Measurements from ENCODE around the gene SKIC8. TPM values are rescaled to one million over a fixed set of nuclear protein-coding genes. Genes with fewer than 3 reads are reported as not detected.

Gene SKIC8
- total and polyA plus RNA-seq, 2 of the 13 experiments (the other 11 are each of a cell fraction or from before 2014, with no cell fraction given) = 69.5 to 70.6 TPM

- TF ChIP-seq ZBTB1 (CRISPR knock-in tag; IDR thresholded peaks at IDR 0.05; ENCODE audit: borderline replicate concordance) (no peak), SAP130 (CRISPR knock-in tag; IDR thresholded peaks at IDR 0.05; ENCODE audit: low read depth) (no peak)
Observed at GRCh38 chr15:78266229-78266628, 33.2 kb downstream of the SKIC8 start (continued).

DNA sequence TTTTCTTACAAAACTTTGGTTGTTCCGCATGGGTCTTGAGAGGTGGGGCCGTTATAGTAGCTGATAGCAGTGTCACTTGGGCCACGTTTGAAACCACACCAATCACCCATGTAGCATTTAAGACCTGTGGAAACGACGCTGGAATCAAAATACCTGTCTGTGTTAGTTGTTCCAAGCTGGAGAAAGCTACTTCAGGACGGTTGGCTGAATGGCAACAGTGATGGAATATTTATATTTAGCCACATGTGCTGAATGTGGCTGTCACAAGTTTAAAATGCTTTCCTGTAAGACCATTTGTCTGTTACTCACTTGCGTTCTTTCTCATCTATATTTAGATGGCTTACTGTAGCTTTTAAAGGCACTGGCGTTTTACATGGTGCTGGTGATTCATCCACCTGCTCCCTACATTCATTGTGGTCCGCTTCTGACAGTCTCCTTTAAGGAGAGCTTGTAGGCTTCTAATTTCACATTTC, 33.6 kb downstream of the SKIC8 start:
- CTCF ChIA-PET (ENCODE audit: low intra/inter-chr PET ratio, low total read pairs) = no interaction called here

GRCh38 chr15:78265137-78265460, 34.3 kb downstream of the SKIC8 start:
- H3K9ac ChIP-seq (ENCODE audit: insufficient read depth, low read depth, low read length) = no peak overlapping the region
- no TSS peak for BruUV-seq (replicated peaks)
- ATAC-seq = no peak
- no peaks in the 10 kb centered on the region for H3K79me2 ChIP-seq (ENCODE audit: insufficient read depth, low read length)
- no peaks in the 10 kb centered on the region for H3K4me1 ChIP-seq (ENCODE audit: insufficient read depth, low read length)
- CTCF ChIA-PET (ENCODE audit: low intra/inter-chr PET ratio, low total read pairs) = no interaction called here
- H2AFZ ChIP-seq (ENCODE audit: low read length) = no peak overlapping the region
- peaks cover 0 to 19% of the 10 kb centered on the region in 2 experiments; a peak in 2 of 5 replicates for H3K27me3 ChIP-seq (ENCODE audit: control insufficient read depth in 1 of 2, insufficient read depth in 2 of 2, low read length in 2 of 2)
- 66% methylated on average over 11 of the region's 12 CpGs for WGBS (ENCODE audit: low lambda C conversion rate)
- H3K27ac ChIP-seq (ENCODE audit: extremely low read length, insufficient read depth, low read length) = no peak overlapping the region
- POLR2A ChIA-PET = no interaction called here
- no peak for TF ChIP-seq SP2 (CRISPR knock-in tag; IDR thresholded peaks at IDR 0.05)
- TF ChIP-seq CBX5 (CRISPR knock-in tag; IDR thresholded peaks at IDR 0.05; ENCODE audit: borderline replicate concordance) = no peak
- no peak for TF ChIP-seq HIVEP1 (CRISPR knock-in tag; IDR thresholded peaks at IDR 0.05)
- TF ChIP-seq ZNF776 (CRISPR knock-in tag; IDR thresholded peaks at IDR 0.05) = no peak
- TF ChIP-seq ELF3 (CRISPR knock-in tag; IDR thresholded peaks at IDR 0.05) = no peak
- no peak for TF ChIP-seq ZBTB39 (CRISPR knock-in tag; IDR thresholded peaks at IDR 0.05)
- H3K4me2 ChIP-seq (ENCODE audit: low read depth, low read length) = no peak overlapping the region
- in situ Hi-C loops (cut with HindIII; ENCODE audit: extremely low pct_ligation_motif_present, low pct_unique_long_range_greater_than_20kb) (no loop called here), intact Hi-C loops (cut with micrococcal nuclease; ENCODE audit: unreplicated experiment) (no loop called here)
- no peak for FAIRE-seq
- no peak overlapping the region for H3K4me3 ChIP-seq (replicated peaks in 1 of 3; ENCODE audit: insufficient read depth in 1 of 3, low read depth in 2 of 3, low read length in 3 of 3)
- H3K36me3 ChIP-seq (replicated peaks in 1 of 2; ENCODE audit: control insufficient read depth in 1 of 2, insufficient read depth in 2 of 2, low read length in 2 of 2) = no peaks in the 10 kb centered on the region
- DNase-seq (ENCODE audit: low spot score) = no peak
- no peaks in the 10 kb centered on the region for H4K20me1 ChIP-seq (ENCODE audit: insufficient read depth, low read length)
- no peaks in the 10 kb centered on the region for H3K9me3 ChIP-seq (ENCODE audit: low read length)

More for the DNA sequence above, 33.6 kb downstream of the SKIC8 start:
- no peaks in the 10 kb centered on the region for H3K9me3 ChIP-seq (ENCODE audit: low read length)
- H3K27me3 ChIP-seq (ENCODE audit: control insufficient read depth in 1 of 2, insufficient read depth in 2 of 2, low read length in 2 of 2) = peaks cover 0 to 16% of the 10 kb centered on the region in 2 experiments; a peak in 2 of 5 replicates
- POLR2A ChIA-PET = no interaction called here
- no peak overlapping the region for H3K4me3 ChIP-seq (replicated peaks in 1 of 3; ENCODE audit: insufficient read depth in 1 of 3, low read depth in 2 of 3, low read length in 3 of 3)
- no peaks in the 10 kb centered on the region for H4K20me1 ChIP-seq (ENCODE audit: insufficient read depth, low read length)
- no peaks in the 10 kb centered on the region for H3K79me2 ChIP-seq (ENCODE audit: insufficient read depth, low read length)
- no peak overlapping the region for H3K4me2 ChIP-seq (ENCODE audit: low read depth, low read length)
- intact Hi-C loops (cut with micrococcal nuclease; ENCODE audit: unreplicated experiment) = no loop called here
- DNase-seq (ENCODE audit: low spot score) = no peak
- 53% methylated on average over 9 of the region's 9 CpGs for WGBS (ENCODE audit: low lambda C conversion rate)
- no peak overlapping the region for H3K9ac ChIP-seq (ENCODE audit: insufficient read depth, low read depth, low read length)
- no TSS peak for BruUV-seq (replicated peaks)
- H3K36me3 ChIP-seq (replicated peaks in 1 of 2; ENCODE audit: control insufficient read depth in 1 of 2, insufficient read depth in 2 of 2, low read length in 2 of 2) = no peaks in the 10 kb centered on the region
- ATAC-seq = no peak
- TF ChIP-seq, protein P1, sequence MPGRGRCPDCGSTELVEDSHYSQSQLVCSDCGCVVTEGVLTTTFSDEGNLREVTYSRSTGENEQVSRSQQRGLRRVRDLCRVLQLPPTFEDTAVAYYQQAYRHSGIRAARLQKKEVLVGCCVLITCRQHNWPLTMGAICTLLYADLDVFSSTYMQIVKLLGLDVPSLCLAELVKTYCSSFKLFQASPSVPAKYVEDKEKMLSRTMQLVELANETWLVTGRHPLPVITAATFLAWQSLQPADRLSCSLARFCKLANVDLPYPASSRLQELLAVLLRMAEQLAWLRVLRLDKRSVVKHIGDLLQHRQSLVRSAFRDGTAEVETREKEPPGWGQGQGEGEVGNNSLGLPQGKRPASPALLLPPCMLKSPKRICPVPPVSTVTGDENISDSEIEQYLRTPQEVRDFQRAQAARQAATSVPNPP (CRISPR knock-in tag; IDR thresholded peaks at IDR 0.05) = no peak
- no peak for FAIRE-seq
- H3K4me1 ChIP-seq (ENCODE audit: insufficient read depth, low read length) = no peaks in the 10 kb centered on the region
- in situ Hi-C loops (cut with HindIII; ENCODE audit: extremely low pct_ligation_motif_present, low pct_unique_long_range_greater_than_20kb) = no loop called here
- no peak overlapping the region for H2AFZ ChIP-seq (ENCODE audit: low read length)
- H3K27ac ChIP-seq (ENCODE audit: extremely low read length, insufficient read depth, low read length) = no peak overlapping the region
